Measurements from ENCODE around the gene ICOS. TPM values are rescaled to one million over a fixed set of nuclear protein-coding genes. Genes with fewer than 3 reads are reported as not detected.

The ICOS gene
- polyA plus RNA-seq, 1 experiment: not detected

DNA sequence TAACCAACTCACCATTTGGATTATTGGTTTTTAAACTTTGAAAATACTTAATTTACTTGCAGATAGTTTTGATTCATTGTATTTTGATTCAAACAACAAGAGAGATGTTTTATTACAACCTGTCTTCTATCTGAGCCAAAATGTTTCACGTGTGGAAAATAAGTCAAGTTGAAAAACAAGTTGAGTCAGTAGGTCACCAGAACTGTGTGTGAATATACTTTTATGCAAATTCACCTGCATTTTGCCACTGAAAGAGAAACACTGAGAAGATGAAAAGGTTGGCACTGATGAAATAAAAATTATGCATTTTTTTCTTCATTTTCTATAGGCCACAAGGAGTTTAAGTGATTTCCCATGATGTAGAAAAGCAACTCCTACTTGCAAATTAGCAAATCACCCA, 68.3 kb downstream of the ICOS start:
- POLR2A ChIA-PET: no interaction called here
- H3K4me3 ChIP-seq (ENCODE audit: low read depth, low read length): no peak overlapping the region
- no peaks in the 10 kb centered on the region for H3K36me3 ChIP-seq (ENCODE audit: control insufficient read depth, insufficient read depth, low read length)
- H3K27me3 ChIP-seq (ENCODE audit: control insufficient read depth, insufficient read depth, low read length): no peaks in the 10 kb centered on the region
- no peak for TF ChIP-seq CTCF (IDR thresholded peaks at IDR 0.05; ENCODE audit: insufficient read depth, low read depth, low read length)
- CTCF ChIA-PET: no interaction called here
- DNase-seq (ENCODE audit: low read depth): no peak

GRCh38 chr2:204005940-204006721, 69.6 kb downstream of the ICOS start:
- ChIA-PET POLR2A (no interaction called here), CTCF (no interaction called here)
- H3K36me3 ChIP-seq (ENCODE audit: control insufficient read depth, insufficient read depth, low read length): no peaks in the 10 kb centered on the region
- no peak overlapping the region for H3K4me3 ChIP-seq (ENCODE audit: low read depth, low read length)
- no peak for DNase-seq (ENCODE audit: low read depth)
- H3K27me3 ChIP-seq (ENCODE audit: control insufficient read depth, insufficient read depth, low read length): no peaks in the 10 kb centered on the region
- no peak for TF ChIP-seq CTCF (IDR thresholded peaks at IDR 0.05; ENCODE audit: insufficient read depth, low read depth, low read length)

DNA sequence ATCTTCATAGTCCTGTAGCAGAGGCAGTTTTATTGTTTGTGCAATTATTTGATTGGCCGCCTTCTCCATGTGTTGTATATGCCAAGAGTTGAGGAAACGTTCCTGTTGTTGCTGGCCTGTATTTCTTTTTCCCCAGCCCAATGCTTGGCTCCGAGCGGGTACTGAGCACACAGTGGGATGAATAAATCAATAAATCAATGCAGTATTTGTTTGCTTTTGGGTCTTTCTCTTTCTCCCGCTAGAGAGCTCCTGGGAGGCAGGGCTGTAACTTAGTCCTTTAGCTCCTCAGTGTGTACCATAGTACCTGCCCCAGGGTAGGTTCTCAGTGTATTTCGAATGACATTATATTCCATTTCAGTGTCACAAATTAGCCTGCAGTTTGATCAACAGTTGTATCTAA, 71.8 kb downstream of the ICOS start:
- Histone ChIP-seq H3K36me3 (ENCODE audit: control insufficient read depth, insufficient read depth, low read length) (no peaks in the 10 kb centered on the region), H3K27me3 (ENCODE audit: control insufficient read depth, insufficient read depth, low read length) (no peaks in the 10 kb centered on the region), H3K4me3 (ENCODE audit: low read depth, low read length) (no peak overlapping the region)
- no peak for TF ChIP-seq CTCF (IDR thresholded peaks at IDR 0.05; ENCODE audit: insufficient read depth, low read depth, low read length)
- POLR2A ChIA-PET: no interaction called here
- CTCF ChIA-PET: no interaction called here
- no peak for DNase-seq (ENCODE audit: low read depth)

DNA sequence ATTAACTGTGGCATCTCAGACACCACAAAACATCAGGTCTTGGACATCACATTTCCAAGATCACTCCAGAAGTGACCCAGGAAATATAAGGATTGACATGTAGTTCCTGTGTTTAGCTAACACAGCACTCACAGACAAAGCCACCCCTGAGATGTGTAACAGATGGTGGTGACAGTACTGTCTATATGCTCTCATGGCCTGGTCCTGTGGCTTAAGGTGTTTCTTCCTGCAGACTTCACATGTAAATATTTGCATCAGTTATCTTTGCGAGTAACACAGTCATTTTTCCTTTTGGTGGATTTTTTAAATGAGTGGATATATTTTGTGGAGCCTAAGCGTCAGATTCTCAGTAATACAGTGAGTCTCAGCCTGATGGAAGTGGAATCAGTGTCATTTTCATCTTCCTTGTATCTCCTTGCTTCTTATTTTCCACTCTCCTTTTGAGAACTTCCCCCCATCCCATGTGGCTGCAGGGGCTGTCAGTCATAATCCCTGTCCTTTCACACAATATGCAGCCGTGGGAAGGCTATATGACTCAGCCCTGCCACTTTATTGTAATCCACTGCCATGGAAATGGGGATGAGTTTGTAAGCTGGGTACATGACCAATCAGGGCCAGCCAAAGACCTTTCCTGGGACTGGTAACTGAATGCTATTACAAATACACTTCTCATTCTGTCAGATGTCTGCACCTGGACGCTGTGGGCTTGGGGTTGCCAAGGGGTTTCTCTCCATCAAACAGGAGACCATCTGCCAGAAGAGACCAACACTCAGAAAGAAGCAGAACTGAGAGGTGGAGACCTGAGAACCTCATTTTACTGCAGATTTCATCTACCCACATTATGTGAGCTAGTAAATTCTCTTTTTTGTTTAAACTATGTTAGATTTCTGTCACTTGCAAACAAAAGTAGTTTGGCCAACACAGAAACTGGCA, 74.3 kb downstream of the ICOS start:
- POLR2A ChIA-PET: no interaction called here
- Histone ChIP-seq H3K36me3 (ENCODE audit: control insufficient read depth, insufficient read depth, low read length) (no peaks in the 10 kb centered on the region), H3K4me3 (ENCODE audit: low read depth, low read length) (no peak overlapping the region), H3K27me3 (ENCODE audit: control insufficient read depth, insufficient read depth, low read length) (no peaks in the 10 kb centered on the region)
- DNase-seq (ENCODE audit: low read depth): no peak
- no peak for TF ChIP-seq CTCF (IDR thresholded peaks at IDR 0.05; ENCODE audit: insufficient read depth, low read depth, low read length)
- CTCF ChIA-PET: no interaction called here

Other genes starting within 250 kb of the ICOS start
- not detected in 2 replicates for gene CD28, start 230.1 kb upstream of the ICOS start, polyA plus RNA-seq (2011; rRNA removed)
- not detected in 2 replicates for gene CTLA4, start 69.0 kb upstream of the ICOS start, polyA plus RNA-seq (2011; rRNA removed)